ENCODE measurements around the gene IKBKE.
A peak's percentile ranks its signal among the peaks of the same experiment; 100 is the strongest.

Gene IKBKE

GRCh38 chr1:206455666-206456344 lies 14.5 kb upstream of the IKBKE start:
- peak; percentile 79 for DNase-seq

DNA sequence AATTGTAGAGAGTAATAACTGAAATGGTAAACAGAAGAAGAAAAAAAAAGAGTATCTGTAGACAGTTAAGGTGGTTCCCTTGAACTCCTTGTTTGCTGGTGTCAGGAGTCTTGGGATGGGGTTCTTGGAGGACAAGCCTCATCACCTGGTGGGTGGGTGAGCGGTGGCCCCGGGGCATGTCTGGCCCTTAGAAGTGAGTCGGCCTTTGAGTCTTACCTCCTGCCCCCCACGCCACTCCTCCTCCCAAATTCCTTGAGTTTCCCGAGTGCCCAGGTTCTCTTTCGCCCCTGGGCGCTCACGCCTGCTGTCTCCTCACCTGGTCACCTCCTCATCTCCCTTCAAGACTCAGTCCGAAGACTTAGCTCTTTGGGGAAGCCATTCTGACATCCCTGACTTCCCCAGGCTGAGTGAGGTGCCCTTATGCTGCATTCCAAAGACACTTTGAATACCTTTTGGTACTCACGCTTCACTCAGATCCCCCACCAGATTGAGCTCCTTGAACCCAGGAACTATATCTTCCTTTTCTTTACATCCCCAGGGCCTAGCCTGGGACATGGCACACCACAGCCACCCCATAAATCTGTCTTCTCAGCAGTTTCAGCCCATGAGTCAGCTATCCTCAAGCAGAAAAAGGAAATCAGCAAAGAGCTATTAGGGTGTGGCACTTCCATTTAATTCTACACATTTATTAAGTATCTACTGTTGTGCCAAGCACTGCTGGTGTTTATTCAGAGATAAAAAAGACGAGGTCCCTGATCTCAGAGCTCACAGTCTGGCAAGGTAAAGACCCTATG lies 13.5 kb upstream of the IKBKE start:
- DNase-seq = no peak

DNA sequence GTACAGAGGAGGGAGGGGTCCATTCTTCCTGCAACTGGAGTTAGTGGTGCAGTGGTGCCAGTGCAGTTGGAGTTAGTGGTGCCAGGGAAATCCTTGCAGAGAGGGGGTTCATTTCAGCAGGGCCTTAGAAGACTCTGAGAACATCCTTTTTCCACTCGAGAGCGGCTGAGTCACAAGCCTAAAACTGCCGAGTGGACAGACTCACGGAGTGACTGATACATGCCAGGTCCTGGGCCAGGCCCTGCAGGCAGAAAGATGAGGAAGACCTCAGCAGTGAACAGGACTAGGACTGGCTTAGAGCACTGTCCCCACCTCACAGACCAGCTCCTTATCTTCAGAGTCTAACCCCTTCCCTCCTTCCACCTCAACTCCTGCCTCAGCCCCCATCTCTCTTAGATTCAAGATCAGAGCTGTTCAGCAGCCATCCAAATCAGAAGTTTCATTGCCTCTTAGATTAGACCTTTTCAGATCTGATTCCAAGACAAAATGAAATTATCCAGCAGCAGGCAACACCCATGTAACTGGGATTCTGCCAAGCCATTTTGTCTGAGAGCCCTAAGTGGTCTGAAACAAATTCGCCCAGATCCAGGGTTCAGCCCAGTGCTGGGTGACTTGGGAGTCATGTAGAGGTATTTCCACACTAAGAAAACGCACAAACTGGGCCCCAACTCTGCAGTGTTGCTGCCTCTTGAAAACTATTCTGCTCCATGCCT lies 12.7 kb upstream of the IKBKE start:
- DNase-seq = no peak

GRCh38 chr1:206459703-206460102 lies 10.6 kb upstream of the IKBKE start:
- DNase-seq = no peak

- no peak for DNase-seq
Observed at GRCh38 chr1:206460836-206461426, 9.3 kb upstream of the IKBKE start.

GRCh38 chr1:206461602-206462455 lies 8.4 kb upstream of the IKBKE start:
- DNase-seq = no peak

- DNase-seq = no peak
Observed at GRCh38 chr1:206463137-206463536, 7.1 kb upstream of the IKBKE start.

DNA sequence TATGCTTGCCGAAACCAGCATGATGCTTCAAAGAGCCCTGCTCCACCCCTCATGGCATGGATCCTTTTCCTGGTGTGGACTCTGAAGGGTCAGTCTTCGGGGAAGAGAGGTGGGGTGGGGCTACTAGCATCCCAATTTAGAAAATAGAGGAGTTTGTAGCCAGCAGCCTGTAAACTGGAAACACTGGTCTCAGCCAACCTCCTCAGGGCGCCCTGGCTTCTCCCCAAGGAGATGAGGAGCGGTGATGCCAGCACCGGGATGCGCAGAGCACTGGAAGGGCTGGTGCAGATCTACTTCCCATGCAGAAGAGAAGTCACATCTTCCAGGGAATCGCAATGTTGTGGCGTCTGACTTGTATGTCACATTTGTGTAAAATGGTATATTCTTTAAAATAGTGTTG lies 6.4 kb upstream of the IKBKE start:
- no peak for DNase-seq

DNA sequence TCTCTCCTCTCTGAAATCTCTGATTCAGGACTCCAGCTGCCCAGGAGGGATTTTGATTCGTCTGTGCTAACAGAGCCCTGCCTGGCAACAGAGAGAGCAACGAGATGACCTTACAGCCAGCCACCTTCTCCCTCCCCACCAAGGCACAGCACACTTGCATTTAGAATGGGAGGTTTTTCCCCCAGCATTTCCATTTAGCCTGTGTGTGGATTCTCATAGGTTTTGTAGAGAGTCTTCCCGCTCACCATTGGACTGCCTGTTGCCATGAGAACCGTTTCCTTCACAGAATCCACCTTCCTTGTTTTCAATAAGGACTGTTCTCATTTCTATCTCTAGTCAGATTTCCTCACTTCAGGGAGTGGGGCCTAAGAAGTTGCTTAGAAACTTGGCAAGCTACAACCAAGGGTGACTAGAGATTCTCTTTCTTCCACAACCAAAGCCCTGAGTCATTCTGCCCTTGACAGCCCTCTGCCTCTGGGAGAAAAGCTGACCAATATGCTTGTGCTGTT lies 5.8 kb upstream of the IKBKE start:
- no peak for DNase-seq

- no peak for DNase-seq
Observed at GRCh38 chr1:206465951-206466350, 4.3 kb upstream of the IKBKE start.

- no peak for DNase-seq
Observed at GRCh38 chr1:206466840-206467649, 3.2 kb upstream of the IKBKE start.

DNA sequence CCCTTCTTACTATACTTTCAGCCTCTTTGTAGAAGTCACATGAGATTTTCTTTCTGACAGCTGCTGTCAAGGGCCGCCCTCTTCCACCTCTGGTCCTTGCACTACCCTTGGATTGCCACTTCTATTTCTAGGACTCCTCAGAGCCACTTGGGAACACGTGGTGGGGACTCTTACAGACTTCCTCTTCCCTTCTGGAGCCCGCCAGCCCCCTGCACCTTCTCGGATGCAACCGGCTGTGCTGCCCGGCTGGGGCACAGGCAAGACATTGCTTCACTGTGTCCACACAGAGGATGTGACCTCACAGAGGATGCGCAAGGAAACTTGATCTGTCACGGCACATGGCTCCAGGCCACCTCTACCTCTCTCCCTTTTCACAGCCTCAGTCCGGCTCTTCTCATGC lies 2.4 kb upstream of the IKBKE start:
- no peak for DNase-seq

DNA sequence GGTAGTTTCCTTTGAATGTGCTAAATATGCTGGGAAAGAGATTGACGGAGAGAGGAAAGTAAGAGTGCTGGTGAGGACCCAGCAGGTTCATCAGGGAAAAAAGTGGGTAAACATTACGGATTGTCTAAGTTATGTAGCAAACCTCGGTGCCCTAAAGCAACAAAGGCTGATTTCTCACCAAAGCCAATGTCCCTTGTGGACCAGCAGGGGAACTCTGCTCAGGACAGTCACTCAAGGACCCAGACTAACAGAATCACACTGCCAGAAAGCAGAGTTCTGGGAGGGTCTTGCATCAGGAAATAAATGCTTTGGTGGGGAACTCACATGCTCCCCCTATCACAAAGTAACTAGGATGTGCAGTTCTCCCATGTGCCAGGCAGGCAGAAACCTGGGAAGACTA lies 1.7 kb upstream of the IKBKE start:
- DNase-seq = no peak

- no peak for DNase-seq
Observed at GRCh38 chr1:206469411-206469932, 804 bp upstream of the IKBKE start.

GRCh38 chr1:206470692-206471414 lies 577 bp downstream of the IKBKE start:
- no peak for DNase-seq

GRCh38 chr1:206471415-206471801 lies 1.1 kb downstream of the IKBKE start:
- DNase-seq = no peak

DNA sequence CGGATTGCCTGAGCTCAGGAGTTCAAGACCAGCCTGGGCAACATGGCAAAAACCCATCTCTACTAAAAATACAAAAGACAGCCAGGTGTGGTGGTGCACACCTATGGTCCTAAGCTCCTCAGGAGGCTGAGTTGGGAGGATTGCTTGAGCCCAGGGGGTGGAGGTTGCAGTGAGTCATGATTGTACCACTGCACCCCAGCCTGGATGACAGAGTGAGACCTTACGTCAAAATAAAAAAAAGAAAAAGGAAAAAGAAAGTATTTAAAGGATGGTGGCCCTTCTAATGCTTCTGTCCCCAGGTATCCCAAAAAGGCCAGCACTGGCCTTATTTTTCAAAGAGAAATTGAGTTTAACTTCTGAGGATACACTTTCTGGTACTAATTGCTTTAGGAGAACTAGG lies 1.7 kb downstream of the IKBKE start:
- DNase-seq = no peak

DNA sequence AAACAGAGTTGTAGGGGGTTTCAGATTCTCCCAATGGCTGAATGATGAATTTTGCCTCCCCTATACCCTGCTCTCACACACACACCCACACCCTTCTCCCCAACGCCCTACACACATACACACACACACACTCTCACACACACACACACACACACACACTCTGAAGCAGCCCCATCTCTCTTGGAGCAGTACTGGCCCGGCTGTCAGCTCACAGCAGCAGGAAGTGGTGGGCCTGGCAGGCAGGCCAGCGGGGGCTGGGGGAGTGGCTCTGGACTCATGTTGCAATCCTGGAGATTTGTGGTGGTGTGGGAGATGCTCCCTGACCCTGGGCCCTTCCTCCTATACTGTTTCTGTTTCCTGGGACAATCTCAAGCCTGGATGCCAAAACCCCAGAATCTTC lies 2.2 kb downstream of the IKBKE start:
- no peak for DNase-seq

- no peak for DNase-seq
Observed at GRCh38 chr1:206472886-206473285, 2.6 kb downstream of the IKBKE start.

DNA sequence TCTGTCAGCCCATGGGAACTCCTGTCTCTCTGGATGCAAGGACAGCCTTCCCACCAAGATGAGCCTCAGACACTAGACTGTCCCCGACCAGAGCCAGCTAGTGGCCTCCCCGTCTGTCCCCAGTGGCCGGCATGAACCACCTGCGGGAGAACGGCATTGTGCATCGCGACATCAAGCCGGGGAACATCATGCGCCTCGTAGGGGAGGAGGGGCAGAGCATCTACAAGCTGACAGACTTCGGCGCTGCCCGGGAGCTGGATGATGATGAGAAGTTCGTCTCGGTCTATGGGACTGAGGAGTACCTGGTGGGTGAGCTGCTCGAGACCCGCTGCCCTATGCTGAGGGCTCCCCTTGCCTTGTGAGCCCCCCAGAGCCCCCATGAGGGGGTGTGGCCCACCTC lies 5.8 kb downstream of the IKBKE start:
- no peak for DNase-seq

GRCh38 chr1:206476591-206476990 lies 6.3 kb downstream of the IKBKE start:
- no peak for DNase-seq
